NB4 (cell line): ENCODE measurements around the gene PRR19.
A peak's percentile ranks its signal among the peaks of the same experiment; 100 is the strongest.

Experiments used
- DNase-seq: peaks from one replicate; pipeline ENCODE4 v3.0.0; 2010; ENCODE audit warnings: low read depth
- H3K4me3 ChIP-seq: one replicate; pipeline ENCODE4 v1.5.1; 2011; ENCODE audit warnings: mild to moderate bottlenecking, low read depth, low read length, moderate library complexity
- CTCF ChIP-seq: IDR thresholded peaks from one replicate; pipeline ENCODE4 v1.5.1; 2012; ENCODE audit warnings: low read depth, low read length
- MAX ChIP-seq: IDR thresholded peaks from 2 replicates; pipeline ENCODE4 v1.6.1; 2011; ENCODE audit warnings: low read depth, low read length
- MYC ChIP-seq: IDR thresholded peaks from 2 replicates; pipeline ENCODE4 v1.6.1; 2011; ENCODE audit warnings: low read depth, low read length
- POLR2A ChIP-seq: IDR thresholded peaks from 2 replicates; pipeline ENCODE4 v1.6.1; 2011; ENCODE audit warnings: mild to moderate bottlenecking; ENCODE audit not compliant: insufficient read length; ENCODE audit errors: extremely low read depth

PRR19 gene

GRCh38 chr19:42343344-42344110 is 41.6 kb downstream of the PRR19 start:
- no peak overlapping the region for H3K4me3 ChIP-seq
- TF ChIP-seq MYC (no peak), CTCF (peak; percentile 24)
- DNase-seq = no peak

GRCh38 chr19:42344336-42344893 is 42.5 kb downstream of the PRR19 start:
- no peak overlapping the region for H3K4me3 ChIP-seq
- no peak for DNase-seq
- TF ChIP-seq MYC (no peak), CTCF (no peak), POLR2A (no peak), MAX (no peak)

GRCh38 chr19:42345191-42345812 is 43.4 kb downstream of the PRR19 start:
- no peak for TF ChIP-seq CTCF
- TF ChIP-seq MYC = no peak
- TF ChIP-seq POLR2A = no peak
- TF ChIP-seq MAX = no peak
- H3K4me3 ChIP-seq = no peak overlapping the region
- no peak for DNase-seq

- no peak for DNase-seq
- no peak overlapping the region for H3K4me3 ChIP-seq
- TF ChIP-seq MAX (no peak), POLR2A (no peak), CTCF (no peak), MYC (no peak)
These were observed 46.3 kb downstream of the PRR19 start for GRCh38 chr19:42348211-42348610.

- no peak overlapping the region for H3K4me3 ChIP-seq
- DNase-seq = no peak
- TF ChIP-seq MYC (no peak), CTCF (no peak), POLR2A (no peak), MAX (no peak)
These were observed 47.6 kb downstream of the PRR19 start for GRCh38 chr19:42349378-42350107.
